Stimulated activated CD4-positive, alpha-beta T cell treated with anti-CD3 and anti-CD28 coated beads, Interleukin-12 subunit alpha, Interleukin-12 subunit beta, amount 100 ng/mL, for 48 hours (primary cell): Measurements from ENCODE around the gene LYRM2.

Source experiments
- DNase-seq, 3 donors: peaks; one replicate each; pipeline ENCODE4 v3.0.0-alpha.2; 2020; ENCODE audit warnings: low read depth in 2 of 3, low spot score in 1 of 3

LYRM2 gene, protein sequence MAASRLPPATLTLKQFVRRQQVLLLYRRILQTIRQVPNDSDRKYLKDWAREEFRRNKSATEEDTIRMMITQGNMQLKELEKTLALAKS

DNA sequence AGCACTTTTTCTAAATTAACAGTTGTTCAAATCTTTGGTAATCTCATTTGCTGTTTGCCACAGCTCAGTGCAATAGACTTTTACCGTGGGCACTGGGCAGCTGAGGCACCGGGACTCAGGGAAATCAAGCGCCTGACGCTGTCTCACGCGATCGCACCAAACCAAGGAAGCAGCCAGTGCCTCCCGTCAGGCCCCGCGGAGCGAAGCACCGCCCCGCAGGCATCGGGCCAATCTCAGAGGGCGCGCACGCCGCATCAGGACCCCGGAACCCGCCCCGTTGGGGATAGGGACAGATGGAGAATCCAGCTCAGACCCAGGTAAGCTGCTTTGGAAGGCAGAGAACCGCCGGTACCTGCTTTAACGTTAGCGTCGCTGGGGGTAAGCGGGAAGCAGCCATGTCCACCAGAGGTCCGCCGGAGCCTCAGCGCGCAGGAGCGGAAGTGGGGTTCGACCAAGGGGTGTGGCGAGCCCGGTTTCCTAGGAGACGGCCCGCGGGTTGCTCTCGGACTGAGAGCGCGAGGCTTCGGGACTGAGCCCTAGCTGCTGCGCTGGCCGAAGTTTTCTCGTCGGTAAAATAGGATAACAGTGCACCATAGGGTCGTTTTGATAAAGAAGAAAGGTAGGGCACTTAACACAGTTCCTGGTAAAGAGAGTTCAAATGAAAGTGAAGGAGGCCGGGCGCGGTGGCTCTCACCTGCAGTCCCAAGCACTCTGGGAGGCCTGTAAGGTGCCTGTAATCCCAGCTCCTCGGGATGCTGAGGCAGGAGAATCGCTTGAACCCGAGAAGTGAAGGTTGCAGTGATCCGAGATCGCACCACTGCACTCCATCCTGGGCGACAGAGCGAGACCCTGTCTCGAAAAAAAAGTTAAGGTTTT is at the start of gene LYRM2:
LYRM2 (minus strand) TSS at position 428 of the 876 bp plus-strand sequence; CDS start at position 397, 31 bp downstream.
- DNase-seq, result peak; percentile 88 to 91 (median 89)

- DNase-seq, result no peak
Observed at GRCh38 chr6:89688328-89688727, 49.8 kb upstream of the LYRM2 start.

DNA sequence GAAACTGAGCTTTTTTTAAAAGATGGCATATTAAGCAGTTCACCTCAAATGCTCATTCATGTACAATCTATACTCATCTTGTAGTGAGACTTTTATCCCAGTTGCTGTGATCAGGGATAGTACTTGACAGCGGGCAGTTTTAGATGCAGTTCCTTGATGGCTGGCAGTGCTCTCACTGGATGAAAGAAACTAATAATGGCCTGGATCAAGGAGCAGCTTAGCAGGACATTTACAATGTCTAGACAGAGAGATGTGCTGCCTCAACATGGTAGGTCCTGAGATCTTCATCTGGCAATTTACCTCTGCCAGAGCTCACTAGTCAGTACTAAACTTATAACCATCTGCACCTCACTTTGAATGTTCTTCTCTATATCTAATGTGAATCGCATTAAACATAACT is 46.8 kb upstream of the LYRM2 start:
- DNase-seq, result no peak

GRCh38 chr6:89682991-89683390 is 44.4 kb upstream of the LYRM2 start:
- no peak for DNase-seq

GRCh38 chr6:89681983-89682564 is 43.5 kb upstream of the LYRM2 start:
- DNase-seq, result no peak

- DNase-seq, result no peak
Observed at GRCh38 chr6:89680551-89680950, 42.0 kb upstream of the LYRM2 start.

- no peak for DNase-seq
Observed at GRCh38 chr6:89680150-89680549, 41.6 kb upstream of the LYRM2 start.

GRCh38 chr6:89679215-89680120 is 40.9 kb upstream of the LYRM2 start:
- no peak for DNase-seq

DNA sequence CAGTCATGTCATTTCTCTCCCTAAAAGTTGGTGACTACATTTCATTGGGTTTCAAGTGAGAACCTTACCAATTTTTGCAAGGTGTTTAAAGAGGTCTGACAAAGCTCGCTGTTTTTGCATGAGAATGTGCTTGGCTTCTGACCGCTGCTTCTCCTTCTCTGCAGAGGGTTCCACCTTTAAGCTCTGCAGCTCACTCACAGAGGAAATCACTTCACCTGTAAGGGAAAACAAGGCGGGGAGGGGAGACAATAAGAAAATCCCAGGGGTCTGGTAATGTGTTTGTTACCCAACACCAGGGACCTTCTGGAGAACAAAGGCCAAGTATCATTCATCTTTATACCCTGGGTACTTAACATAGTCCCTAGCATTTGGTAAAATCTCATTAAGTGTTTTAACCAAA is 40.0 kb upstream of the LYRM2 start:
- no peak for DNase-seq

GRCh38 chr6:89675949-89676748 is 37.6 kb upstream of the LYRM2 start:
- DNase-seq, result no peak

DNA sequence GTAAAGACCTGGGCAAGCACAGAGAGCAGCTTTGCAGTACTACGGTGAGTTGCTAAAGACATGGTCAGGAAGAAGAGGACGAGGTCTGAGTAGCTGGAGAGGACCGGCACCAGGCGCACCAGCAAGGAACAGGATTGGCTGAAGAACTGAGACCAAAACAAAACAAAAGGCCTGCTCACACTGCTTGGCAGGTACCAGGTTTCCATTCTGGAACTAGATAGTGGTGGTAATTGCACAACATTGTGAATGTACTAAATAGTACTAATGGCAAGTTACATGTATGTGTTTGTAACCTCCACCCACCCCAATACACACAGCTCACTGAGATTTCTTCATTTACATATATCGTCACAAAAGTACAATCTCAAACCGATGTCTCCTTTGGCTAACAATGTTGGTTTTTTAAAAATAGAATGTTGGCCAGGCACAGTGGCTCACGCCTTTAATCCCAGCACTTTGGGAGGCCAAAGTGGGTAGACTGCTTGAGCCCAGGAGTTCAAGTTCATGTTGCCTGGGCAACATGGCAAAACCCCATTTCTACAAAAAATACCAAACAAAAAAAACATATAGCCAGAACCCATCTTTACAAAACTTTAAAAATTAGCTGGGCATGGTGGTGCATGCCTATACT is 32.5 kb upstream of the LYRM2 start:
- DNase-seq, result no peak

- DNase-seq, result no peak
Observed at GRCh38 chr6:89669002-89669401, 30.5 kb upstream of the LYRM2 start.

- DNase-seq, result no peak
Observed at GRCh38 chr6:89667872-89668556, 29.5 kb upstream of the LYRM2 start.

GRCh38 chr6:89662659-89663223 is 24.2 kb upstream of the LYRM2 start:
- DNase-seq, result no peak

GRCh38 chr6:89661559-89661958 is 23.0 kb upstream of the LYRM2 start:
- DNase-seq, result no peak

- DNase-seq, result no peak
Observed at GRCh38 chr6:89660981-89661380, 22.4 kb upstream of the LYRM2 start.

- no peak for DNase-seq
Observed at GRCh38 chr6:89657445-89658158, 19.1 kb upstream of the LYRM2 start.

- no peak for DNase-seq
Observed at GRCh38 chr6:89655122-89655521, 16.6 kb upstream of the LYRM2 start.

GRCh38 chr6:89650579-89650978 is 12.0 kb upstream of the LYRM2 start:
- DNase-seq, result no peak
